Smooth muscle cell (in vitro differentiated cells): ENCODE results near the gene E4F1. TPM values are rescaled to one million over a fixed set of nuclear protein-coding genes. Genes with fewer than 3 reads are reported as not detected.

Experiments used
- DNase-seq: peaks from one replicate; lab custom pipeline; 2025; ENCODE audit not compliant: unreplicated experiment; lab: John Stamatoyannopoulos, UW
- H2AFZ ChIP-seq: fragments of 200-600 bp; sonication (generic); 2 replicates; pipeline ENCODE4 v1.6.0; 2016; ENCODE audit warnings: antibody characterized with exemption, low read depth, mild to moderate bottlenecking
- H3F3A ChIP-seq: fragments of 200-600 bp; sonication (generic); 2 replicates; pipeline ENCODE4 v1.6.0; 2017; ENCODE audit warnings: antibody characterized with exemption, low read depth
- H3K27ac ChIP-seq: fragments of 200-600 bp; sonication (generic); 2 replicates; pipeline ENCODE4 v1.5.1; 2016; ENCODE audit warnings: low read depth, mild to moderate bottlenecking
- H3K27me3 ChIP-seq: fragments of 200-600 bp; sonication (generic); 2 replicates; pipeline ENCODE4 v1.6.1; 2016; ENCODE audit warnings: low read depth, mild to moderate bottlenecking
- H3K36me3 ChIP-seq: fragments of 200-600 bp; sonication (generic); 2 replicates; pipeline ENCODE4 v1.5.1; 2016; ENCODE audit warnings: low read depth
- H3K4me1 ChIP-seq: fragments of 200-600 bp; sonication (generic); 2 replicates; pipeline ENCODE4 v1.5.1; 2016; ENCODE audit warnings: low read depth
- H3K4me2 ChIP-seq: fragments of 200-600 bp; sonication (generic); 2 replicates; pipeline ENCODE4 v1.6.0; 2016; ENCODE audit warnings: mild to moderate bottlenecking
- H3K4me3 ChIP-seq: fragments of 200-600 bp; sonication (generic); 2 replicates; pipeline ENCODE4 v1.5.1; 2016; ENCODE audit warnings: mild to moderate bottlenecking
- H3K79me2 ChIP-seq: fragments of 200-600 bp; sonication (generic); 2 replicates; pipeline ENCODE4 v1.6.0; 2016; ENCODE audit warnings: low read depth, mild to moderate bottlenecking
- H3K9ac ChIP-seq: fragments of 200-600 bp; sonication (generic); 2 replicates; pipeline ENCODE4 v1.6.0; 2016; ENCODE audit warnings: low read depth
- H3K9me3 ChIP-seq: fragments of 200-600 bp; sonication (generic); replicated peaks from 2 replicates; pipeline ENCODE4 v1.5.1; 2016; ENCODE audit warnings: low read depth
- H4K20me1 ChIP-seq: fragments of 200-600 bp; sonication (generic); 2 replicates; pipeline ENCODE4 v1.6.0; 2016; ENCODE audit warnings: low read depth
- CTCF ChIP-seq: fragments of 200-600 bp; sonication (generic); IDR thresholded peaks from 2 replicates; pipeline ENCODE4 v1.5.1; 2017; ENCODE audit warnings: borderline replicate concordance, mild to moderate bottlenecking, antibody characterized with exemption; ENCODE audit not compliant: insufficient read depth, poor library complexity, severe bottlenecking
- WGBS: methylation state at CpG from one replicate; pipeline ENCODE4 v1.1.7; 2016; ENCODE audit warnings: low lambda C conversion rate; 5-methylcytosine and 5-hydroxymethylcytosine counted together
- polyA plus RNA-seq: library from polyadenylated mRNA; unstranded; fragments of >200 nt; fragmentation: Nextera tagmentation; extraction: Ambion mirVana; gene quantifications from 2 replicates; pipeline ENCODE4 v1.2.1, GENCODE V29; 2016
- total RNA-seq: library from RNA; depleted of rRNA; stranded (reverse); fragments of >200 nt; gene quantifications from 2 replicates; pipeline ENCODE4 v1.2.3, GENCODE V29; 2014

E4F1 gene
- total and polyA plus RNA-seq, 2 experiments from 2014 or later: 12.1 to 22.4 TPM

DNA sequence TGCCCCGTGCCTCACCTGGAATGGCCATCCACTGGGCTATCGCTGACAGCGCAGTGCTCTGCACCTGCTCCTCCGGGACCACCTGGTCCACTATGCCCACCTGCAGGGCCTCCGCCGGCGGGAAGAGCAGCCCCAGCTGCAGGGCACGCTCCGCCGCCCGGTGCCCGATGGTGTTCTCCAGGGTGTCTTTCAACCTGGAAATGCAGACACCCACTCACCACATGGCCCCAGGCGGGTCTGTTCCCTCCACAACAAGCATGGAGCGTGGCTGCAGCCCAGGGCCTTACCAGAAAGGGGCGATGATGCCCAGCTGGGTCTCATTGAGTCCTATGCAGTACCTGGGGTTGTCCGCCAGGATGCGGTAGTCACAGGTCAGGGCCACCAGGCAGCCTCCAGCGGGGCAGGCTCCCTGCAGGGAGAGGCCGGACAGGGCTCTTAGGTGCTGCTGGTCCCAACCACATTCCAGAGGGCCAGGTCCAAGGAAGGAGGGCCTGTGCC lies 19.7 kb downstream of the E4F1 start:
- H3K4me1 ChIP-seq: no peaks in the 10 kb centered on the region
- H3K36me3 ChIP-seq: no peaks in the 10 kb centered on the region
- H2AFZ ChIP-seq: no peak overlapping the region
- peaks cover 9% of the 10 kb centered on the region for H3K79me2 ChIP-seq
- 97% methylated on average over 19 of the region's 19 CpGs for WGBS
- DNase-seq: no peak
- H4K20me1 ChIP-seq: no peaks in the 10 kb centered on the region
- H3K4me3 ChIP-seq: no peak overlapping the region
- no peak for TF ChIP-seq CTCF
- H3K27me3 ChIP-seq: peaks cover 2% of the 10 kb centered on the region
- H3K9ac ChIP-seq: no peak overlapping the region
- H3K9me3 ChIP-seq: no peaks in the 10 kb centered on the region
- no peak overlapping the region for H3K27ac ChIP-seq
- peaks cover 7% of the 10 kb centered on the region for H3F3A ChIP-seq
- no peak overlapping the region for H3K4me2 ChIP-seq

DNA sequence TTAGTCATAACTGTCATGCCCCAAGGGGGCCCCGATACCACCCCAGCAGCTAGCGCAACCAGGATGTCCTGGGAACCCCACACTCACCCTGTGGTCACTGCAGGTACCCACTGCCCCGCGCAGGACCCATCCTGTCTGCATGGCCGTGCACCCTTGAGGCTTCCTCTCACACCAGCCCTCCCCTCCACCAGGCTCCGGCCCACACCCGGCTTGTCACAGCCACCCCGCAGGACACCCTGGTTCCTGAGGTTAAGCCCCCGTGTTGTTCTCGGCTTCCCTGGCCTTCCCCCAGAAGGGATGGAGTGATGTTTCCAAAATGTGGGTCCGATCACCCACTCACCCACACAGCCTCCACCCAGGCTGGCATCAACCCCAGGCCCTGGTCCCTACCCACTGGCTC lies 20.4 kb downstream of the E4F1 start:
- 97% methylated on average over 11 of the region's 11 CpGs for WGBS
- TF ChIP-seq CTCF: no peak
- Histone ChIP-seq H3K9me3 (no peaks in the 10 kb centered on the region), H4K20me1 (no peaks in the 10 kb centered on the region), H2AFZ (no peak overlapping the region), H3K36me3 (no peaks in the 10 kb centered on the region), H3K4me1 (no peaks in the 10 kb centered on the region), H3K9ac (no peak overlapping the region), H3K27ac (no peak overlapping the region), H3K27me3 (no peaks in the 10 kb centered on the region), H3F3A (peaks cover 7% of the 10 kb centered on the region), H3K4me2 (no peak overlapping the region), H3K4me3 (no peak overlapping the region), H3K79me2 (peaks cover 15% of the 10 kb centered on the region)
- no peak for DNase-seq

- H3K9me3 ChIP-seq: no peaks in the 10 kb centered on the region
- H3K36me3 ChIP-seq: no peaks in the 10 kb centered on the region
- H3K79me2 ChIP-seq: peaks cover 20% of the 10 kb centered on the region
- no peaks in the 10 kb centered on the region for H4K20me1 ChIP-seq
- H3K4me3 ChIP-seq: no peak overlapping the region
- no peak for DNase-seq
- TF ChIP-seq CTCF: no peak
- H2AFZ ChIP-seq: no peak overlapping the region
- H3K27ac ChIP-seq: no peak overlapping the region
- H3K4me2 ChIP-seq: no peak overlapping the region
- peaks cover 6% of the 10 kb centered on the region for H3F3A ChIP-seq
- 87% methylated on average over 17 of the region's 17 CpGs for WGBS
- H3K4me1 ChIP-seq: no peaks in the 10 kb centered on the region
- no peak overlapping the region for H3K9ac ChIP-seq
- H3K27me3 ChIP-seq: no peaks in the 10 kb centered on the region
Observed at GRCh38 chr16:2244301-2244700, 20.9 kb downstream of the E4F1 start.

DNA sequence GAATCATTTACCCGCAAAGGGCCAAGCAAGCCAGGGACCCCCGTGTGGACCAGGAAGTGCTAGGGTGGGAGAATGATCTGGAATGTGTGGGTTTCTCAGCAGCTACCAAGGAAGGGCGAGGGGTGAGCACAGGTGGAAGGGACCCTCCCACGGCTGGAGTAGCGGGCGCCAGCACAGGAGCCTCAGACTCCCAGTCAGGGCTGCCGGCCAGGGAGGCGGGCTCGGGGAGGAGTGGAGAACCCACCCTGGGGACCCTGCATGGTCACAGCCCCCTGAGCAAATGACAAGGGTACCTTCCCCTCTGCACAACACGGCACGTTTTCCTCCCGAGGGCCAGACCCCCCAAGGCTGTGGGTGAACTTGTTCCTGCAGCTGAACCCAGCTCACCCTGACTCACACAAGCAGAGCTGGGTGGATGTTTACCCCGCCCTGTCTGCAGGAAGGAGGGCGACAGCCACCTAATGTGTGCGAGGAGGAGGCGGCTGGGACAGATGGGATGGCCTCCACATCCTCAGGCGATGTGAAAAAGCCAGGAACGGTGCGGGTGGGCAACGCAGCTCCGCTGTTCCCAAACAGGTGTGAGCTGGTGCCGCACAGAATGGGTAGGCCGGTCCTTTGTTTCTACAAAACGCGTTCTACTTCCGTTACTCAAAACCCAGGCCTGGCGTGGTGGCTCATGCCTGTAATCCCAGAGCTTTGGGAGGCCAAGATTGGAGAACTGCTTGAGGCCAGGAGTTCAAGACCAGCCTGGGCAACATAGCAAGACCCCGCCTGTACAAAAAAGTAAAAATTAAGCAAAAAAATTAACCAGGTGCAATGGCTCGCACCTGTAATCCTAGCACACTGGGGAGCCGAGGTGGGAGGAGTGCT lies 21.8 kb downstream of the E4F1 start:
- Histone ChIP-seq H3K4me1 (peaks cover 4% of the 10 kb centered on the region), H3K9ac (no peak overlapping the region), H3F3A (no peaks in the 10 kb centered on the region), H3K4me3 (no peak overlapping the region), H3K27me3 (no peaks in the 10 kb centered on the region), H3K4me2 (no peak overlapping the region), H3K9me3 (no peaks in the 10 kb centered on the region), H3K36me3 (no peaks in the 10 kb centered on the region), H3K79me2 (peaks cover 28% of the 10 kb centered on the region), H4K20me1 (no peaks in the 10 kb centered on the region), H3K27ac (no peak overlapping the region), H2AFZ (no peak overlapping the region)
- no peak for DNase-seq
- TF ChIP-seq CTCF: no peak
- WGBS: 95% methylated on average over 30 of the region's 30 CpGs
